RWPE2 (cell line): ENCODE measurements around the gene ZNF91.

Experiments
- ATAC-seq: fragments of 200-7000 bp; cut with Tn5 transposase; 3 replicates; pipeline ENCODE4 v1.9.1; 2021; ENCODE audit warnings: low read depth
- DNase-seq: peaks from one replicate; pipeline ENCODE4 v3.0.0-alpha.2; 2020; ENCODE audit warnings: low spot score
- H3K27ac ChIP-seq: fragments of 450-650 bp; 2 replicates; pipeline ENCODE4 v1.5.1; 2017; ENCODE audit warnings: mild to moderate bottlenecking; ENCODE audit not compliant: poor library complexity, severe bottlenecking
- H3K27me3 ChIP-seq: fragments of 250-450 bp; sonication (Bioruptor Pico); 2 replicates; pipeline ENCODE4 v1.5.1; 2021; ENCODE audit warnings: mild to moderate bottlenecking, moderate library complexity; ENCODE audit not compliant: insufficient read depth, poor library complexity, severe bottlenecking
- H3K36me3 ChIP-seq: fragments of 250-450 bp; sonication (Bioruptor Pico); 2 replicates; pipeline ENCODE4 v1.5.1; 2020; ENCODE audit warnings: low read depth, mild to moderate bottlenecking, moderate library complexity
- H3K4me1 ChIP-seq: fragments of 250-450 bp; sonication (Bioruptor Pico); 2 replicates; pipeline ENCODE4 v1.5.1; 2021; ENCODE audit warnings: mild to moderate bottlenecking, moderate library complexity; ENCODE audit not compliant: insufficient read depth, poor library complexity, severe bottlenecking
- H3K4me3 ChIP-seq: fragments of 250-450 bp; sonication (Bioruptor Pico); 2 replicates; pipeline ENCODE4 v1.5.1; 2021; ENCODE audit warnings: mild to moderate bottlenecking, moderate library complexity; ENCODE audit not compliant: severe bottlenecking
- H3K9me3 ChIP-seq: fragments of 250-450 bp; sonication (Bioruptor Pico); 2 replicates; pipeline ENCODE4 v1.5.1; 2021; ENCODE audit warnings: mild to moderate bottlenecking, moderate library complexity; ENCODE audit not compliant: severe bottlenecking
- TF ChIP-seq, protein P1 (sequence below): fragments of 450-650 bp; IDR thresholded peaks from one replicate; pipeline ENCODE4 v1.5.1; 2017; ENCODE audit warnings: mild to moderate bottlenecking, moderate library complexity; ENCODE audit not compliant: poor library complexity, severe bottlenecking

The ZNF91 gene

DNA sequence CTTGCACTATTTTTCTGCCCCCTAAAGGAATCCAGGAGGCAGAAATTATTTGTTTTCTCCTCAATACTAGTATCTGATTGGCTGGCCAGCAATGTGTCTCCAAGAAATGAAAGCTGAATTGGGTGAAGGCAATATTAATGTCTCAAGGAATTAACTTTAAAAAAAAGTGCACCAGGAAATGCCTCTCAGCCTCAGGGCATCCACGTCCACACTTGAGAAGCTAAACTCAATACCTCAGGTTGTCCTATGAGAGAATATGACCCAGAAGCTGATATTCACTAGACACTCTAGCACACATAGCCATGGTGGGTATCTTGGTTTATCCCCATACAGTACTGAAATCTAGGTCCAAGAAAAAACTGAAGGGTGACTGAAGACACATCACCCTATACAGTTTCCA is 2.1 kb downstream of the ZNF91 start:
- H3K9me3 ChIP-seq: peaks cover under 1% of the 10 kb centered on the region
- no peak overlapping the region for H3K4me3 ChIP-seq
- TF ChIP-seq, protein P1, sequence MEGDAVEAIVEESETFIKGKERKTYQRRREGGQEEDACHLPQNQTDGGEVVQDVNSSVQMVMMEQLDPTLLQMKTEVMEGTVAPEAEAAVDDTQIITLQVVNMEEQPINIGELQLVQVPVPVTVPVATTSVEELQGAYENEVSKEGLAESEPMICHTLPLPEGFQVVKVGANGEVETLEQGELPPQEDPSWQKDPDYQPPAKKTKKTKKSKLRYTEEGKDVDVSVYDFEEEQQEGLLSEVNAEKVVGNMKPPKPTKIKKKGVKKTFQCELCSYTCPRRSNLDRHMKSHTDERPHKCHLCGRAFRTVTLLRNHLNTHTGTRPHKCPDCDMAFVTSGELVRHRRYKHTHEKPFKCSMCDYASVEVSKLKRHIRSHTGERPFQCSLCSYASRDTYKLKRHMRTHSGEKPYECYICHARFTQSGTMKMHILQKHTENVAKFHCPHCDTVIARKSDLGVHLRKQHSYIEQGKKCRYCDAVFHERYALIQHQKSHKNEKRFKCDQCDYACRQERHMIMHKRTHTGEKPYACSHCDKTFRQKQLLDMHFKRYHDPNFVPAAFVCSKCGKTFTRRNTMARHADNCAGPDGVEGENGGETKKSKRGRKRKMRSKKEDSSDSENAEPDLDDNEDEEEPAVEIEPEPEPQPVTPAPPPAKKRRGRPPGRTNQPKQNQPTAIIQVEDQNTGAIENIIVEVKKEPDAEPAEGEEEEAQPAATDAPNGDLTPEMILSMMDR: no peak
- ATAC-seq: no peak
- peaks cover 63% of the 10 kb centered on the region for H3K36me3 ChIP-seq
- DNase-seq: no peak
- no peaks in the 10 kb centered on the region for H3K27me3 ChIP-seq
- peak overlapping the region; percentile 68 for H3K27ac ChIP-seq
- H3K4me1 ChIP-seq: peaks cover 15% of the 10 kb centered on the region

DNA sequence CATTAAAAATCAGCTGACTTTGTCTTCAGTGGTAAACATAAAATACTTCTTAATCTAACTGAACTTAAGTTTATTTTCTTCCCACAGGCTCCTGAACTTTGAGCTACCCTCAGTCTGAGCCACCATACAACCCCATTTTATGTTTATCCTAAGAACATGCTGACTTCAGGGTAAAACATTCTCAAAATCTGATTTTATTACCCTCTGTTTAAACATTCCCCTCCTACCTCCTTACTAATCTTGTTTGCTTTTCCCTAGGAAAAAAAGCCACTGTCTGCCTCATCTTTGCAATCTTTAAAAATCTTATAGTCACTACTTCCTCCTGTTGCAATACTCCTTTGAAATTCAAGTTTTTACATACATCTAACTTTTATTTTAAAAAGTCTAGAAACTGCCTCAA is 4.0 kb downstream of the ZNF91 start:
- no peak overlapping the region for H3K4me3 ChIP-seq
- peak overlapping the region; percentile 68 for H3K27ac ChIP-seq
- peaks cover 8% of the 10 kb centered on the region for H3K9me3 ChIP-seq
- DNase-seq: no peak
- H3K36me3 ChIP-seq: peaks cover 82% of the 10 kb centered on the region
- peaks cover 15% of the 10 kb centered on the region for H3K4me1 ChIP-seq
- ATAC-seq: no peak
- TF ChIP-seq, protein P1: no peak
- no peaks in the 10 kb centered on the region for H3K27me3 ChIP-seq

GRCh38 chr19:23385404-23385803 is 9.9 kb downstream of the ZNF91 start:
- DNase-seq: no peak
- TF ChIP-seq, protein P1: no peak
- Histone ChIP-seq H3K9me3 (peaks cover 44% of the 10 kb centered on the region), H3K4me1 (peaks cover 10% of the 10 kb centered on the region), H3K27ac (no peak overlapping the region), H3K4me3 (no peak overlapping the region), H3K36me3 (peaks cover 100% of the 10 kb centered on the region), H3K27me3 (no peaks in the 10 kb centered on the region)
- no peak for ATAC-seq

GRCh38 chr19:23384858-23385257 is 10.4 kb downstream of the ZNF91 start:
- peaks cover 99% of the 10 kb centered on the region for H3K36me3 ChIP-seq
- DNase-seq: no peak
- peaks cover 10% of the 10 kb centered on the region for H3K4me1 ChIP-seq
- TF ChIP-seq, protein P1: no peak
- no peaks in the 10 kb centered on the region for H3K27me3 ChIP-seq
- no peak overlapping the region for H3K4me3 ChIP-seq
- no peak overlapping the region for H3K27ac ChIP-seq
- H3K9me3 ChIP-seq: peaks cover 44% of the 10 kb centered on the region
- no peak for ATAC-seq

- Histone ChIP-seq H3K27me3 (no peaks in the 10 kb centered on the region), H3K36me3 (peaks cover 99% of the 10 kb centered on the region), H3K4me3 (no peak overlapping the region), H3K9me3 (peaks cover 46% of the 10 kb centered on the region), H3K4me1 (peaks cover 10% of the 10 kb centered on the region), H3K27ac (no peak overlapping the region)
- no peak for ATAC-seq
- TF ChIP-seq, protein P1: no peak
- DNase-seq: no peak
Observed at GRCh38 chr19:23384166-23384565, 11.1 kb downstream of the ZNF91 start.
